Measurements from ENCODE around the gene DNAJC18. TPM values are rescaled to one million over a fixed set of nuclear protein-coding genes. Genes with fewer than 3 reads are reported as not detected.

The DNAJC18 gene
- total and polyA plus RNA-seq, 2 of the 4 experiments (the other 2 are of a cell fraction), result 8.5 to 11.1 TPM

GRCh38 chr5:139397921-139398320 lies 41.4 kb downstream of the DNAJC18 start:
- in situ Hi-C loops (cut with MboI; ENCODE audit: low sequenced_read_pairs), result no loop called here
- H3K4me3 ChIP-seq (ENCODE audit: insufficient read depth, low read depth, low read length), result no peak overlapping the region
- no peak overlapping the region for H4K5ac ChIP-seq (ENCODE audit: low read depth, low read length)
- H3K27ac ChIP-seq (ENCODE audit: insufficient read depth, low read length), result no peak overlapping the region
- H2BK120ac ChIP-seq (ENCODE audit: low read depth, low read length), result no peak overlapping the region
- no peak overlapping the region for H2AK5ac ChIP-seq (ENCODE audit: low read depth, low read length)
- no peak overlapping the region for H3K9ac ChIP-seq (ENCODE audit: low read depth, low read length)
- no peak overlapping the region for H2AFZ ChIP-seq (replicated peaks; ENCODE audit: low read length, poor library complexity)
- H3K56ac ChIP-seq (ENCODE audit: extremely low read depth, insufficient read depth, low read length), result no peak overlapping the region
- no peak overlapping the region for H2AK9ac ChIP-seq (replicated peaks; ENCODE audit: low read depth, low read length, poor library complexity)
- H3K9me3 ChIP-seq (ENCODE audit: control insufficient read depth, insufficient read depth, low read length), result peaks cover 13% of the 10 kb centered on the region; the same call in 1 of the 2 replicates
- H2BK5ac ChIP-seq (ENCODE audit: low read depth, low read length, poor library complexity, severe bottlenecking), result no peak overlapping the region
- TF ChIP-seq FOS (IDR thresholded peaks at IDR 0.05; ENCODE audit: low read depth, low read length), result no peak
- no peak for TF ChIP-seq RAD21 (IDR thresholded peaks at IDR 0.05; ENCODE audit: low read length)
- no peak for TF ChIP-seq BHLHE40 (IDR thresholded peaks at IDR 0.05; ENCODE audit: low read depth, low read length)
- TF ChIP-seq CHD1 (IDR thresholded peaks at IDR 0.05; ENCODE audit: low read depth, low read length), result no peak
- TF ChIP-seq MAZ (IDR thresholded peaks at IDR 0.05; ENCODE audit: borderline replicate concordance, low read depth, low read length), result no peak
- TF ChIP-seq MXI1 (IDR thresholded peaks at IDR 0.05; ENCODE audit: borderline replicate concordance, low read depth, low read length), result no peak
- no peak for TF ChIP-seq MAFK (IDR thresholded peaks at IDR 0.05; ENCODE audit: low read depth, low read length)
- TF ChIP-seq CTCF (conservative IDR thresholded peaks at IDR 0.05; ENCODE audit: low read depth, low read length), result no peak
- TF ChIP-seq, protein P1, sequence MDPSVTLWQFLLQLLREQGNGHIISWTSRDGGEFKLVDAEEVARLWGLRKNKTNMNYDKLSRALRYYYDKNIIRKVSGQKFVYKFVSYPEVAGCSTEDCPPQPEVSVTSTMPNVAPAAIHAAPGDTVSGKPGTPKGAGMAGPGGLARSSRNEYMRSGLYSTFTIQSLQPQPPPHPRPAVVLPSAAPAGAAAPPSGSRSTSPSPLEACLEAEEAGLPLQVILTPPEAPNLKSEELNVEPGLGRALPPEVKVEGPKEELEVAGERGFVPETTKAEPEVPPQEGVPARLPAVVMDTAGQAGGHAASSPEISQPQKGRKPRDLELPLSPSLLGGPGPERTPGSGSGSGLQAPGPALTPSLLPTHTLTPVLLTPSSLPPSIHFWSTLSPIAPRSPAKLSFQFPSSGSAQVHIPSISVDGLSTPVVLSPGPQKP (IDR thresholded peaks at IDR 0.05; ENCODE audit: borderline replicate concordance, low read depth, low read length), result no peak
- no peak for TF ChIP-seq NFE2L2 (IDR thresholded peaks at IDR 0.05; ENCODE audit: low read depth, low read length)
- TF ChIP-seq, protein P2, sequence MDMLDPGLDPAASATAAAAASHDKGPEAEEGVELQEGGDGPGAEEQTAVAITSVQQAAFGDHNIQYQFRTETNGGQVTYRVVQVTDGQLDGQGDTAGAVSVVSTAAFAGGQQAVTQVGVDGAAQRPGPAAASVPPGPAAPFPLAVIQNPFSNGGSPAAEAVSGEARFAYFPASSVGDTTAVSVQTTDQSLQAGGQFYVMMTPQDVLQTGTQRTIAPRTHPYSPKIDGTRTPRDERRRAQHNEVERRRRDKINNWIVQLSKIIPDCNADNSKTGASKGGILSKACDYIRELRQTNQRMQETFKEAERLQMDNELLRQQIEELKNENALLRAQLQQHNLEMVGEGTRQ (IDR thresholded peaks at IDR 0.05; ENCODE audit: low read depth, low read length), result no peak
- no peak for TF ChIP-seq RFX5 (IDR thresholded peaks at IDR 0.05; ENCODE audit: low read depth, low read length)
- TF ChIP-seq SMC3 (IDR thresholded peaks at IDR 0.05; ENCODE audit: low read depth, low read length), result no peak
- TF ChIP-seq POLR2A (IDR thresholded peaks at IDR 0.05; ENCODE audit: low read depth, low read length), result no peak
- TF ChIP-seq RCOR1 (IDR thresholded peaks at IDR 0.05; ENCODE audit: insufficient replicate concordance, low read length), result no peak
- no peak for TF ChIP-seq CEBPB (IDR thresholded peaks at IDR 0.05; ENCODE audit: low read depth, low read length)
- no peaks in the 10 kb centered on the region for H3K9me1 ChIP-seq (ENCODE audit: insufficient read depth, low read length)
- no CpG with 5 or more reads among the region's 6 CpGs for WGBS, 2 experiments (ENCODE audit: extremely low coverage in 2 of 2, insufficient read length in 1 of 2)
- no peak overlapping the region for H4K8ac ChIP-seq (ENCODE audit: low read depth in 2 of 2, low read length in 2 of 2)
- CTCF ChIA-PET, result no interaction called here
- no peaks in the 10 kb centered on the region for H3K4me1 ChIP-seq (ENCODE audit: control insufficient read depth, insufficient read depth, low read length)
- no TSS peak for BruUV-seq (replicated peaks)
- H3K36me3 ChIP-seq (ENCODE audit: control insufficient read depth, insufficient read depth, low read length), result no peaks in the 10 kb centered on the region
- dilution Hi-C loops (cut with HindIII; ENCODE audit: low sequenced_read_pairs, unreplicated experiment), result no loop called here
- peaks cover 0 to 5% of the 10 kb centered on the region in 2 experiments; a peak in 1 of 4 replicates for H3K79me1 ChIP-seq (ENCODE audit: low read depth in 1 of 2, low read length in 2 of 2)
- no peak overlapping the region for H2BK20ac ChIP-seq (ENCODE audit: low read depth, low read length)
- H3K27me3 ChIP-seq (ENCODE audit: control insufficient read depth, insufficient read depth, low read length), result peaks cover 23% of the 10 kb centered on the region
- no peak overlapping the region for H3K14ac ChIP-seq (replicated peaks; ENCODE audit: low read depth, low read length)
- H3K18ac ChIP-seq (ENCODE audit: low read depth, low read length), result no peak overlapping the region
- no peak overlapping the region for H2BK15ac ChIP-seq (ENCODE audit: low read depth, low read length)
- intact Hi-C loops (cut with micrococcal nuclease), result no loop called here
- H3K4me2 ChIP-seq (ENCODE audit: low read depth, low read length), result no peak overlapping the region
- no peak overlapping the region for H3K4ac ChIP-seq (ENCODE audit: low read depth, low read length)
- POLR2A ChIA-PET (ENCODE audit: unreplicated experiment), result no interaction called here
- no peaks in the 10 kb centered on the region for H4K20me1 ChIP-seq (ENCODE audit: insufficient read depth, low read length)
- DNase-seq, result peak; percentile 50
- H3K23ac ChIP-seq (ENCODE audit: low read depth, low read length), result no peak overlapping the region
- no peak overlapping the region for H4K91ac ChIP-seq (ENCODE audit: insufficient read depth, low read depth, low read length)
- ATAC-seq (ENCODE audit: low read depth), result no peak; the same call in 1 of the 2 replicates
